ENCODE data around the gene TMEM184A. TPM values are rescaled to one million over a fixed set of nuclear protein-coding genes. Genes with fewer than 3 reads are reported as not detected.

The TMEM184A gene
- total and polyA plus RNA-seq, 2 of the 8 experiments (the other 6 are each of a cell fraction or from before 2014, with no cell fraction given), result 1.8 to 2.1 TPM

GRCh38 chr7:1494866-1495563, 61.0 kb downstream of the TMEM184A start:
- Histone ChIP-seq H3K9ac (replicated peaks in 1 of 4; ENCODE audit: extremely low read depth in 1 of 4, low read depth in 3 of 4, low read length in 3 of 4) (no peak overlapping the region), H2BK120ac (replicated peaks; ENCODE audit: low read depth, low read length) (no peak overlapping the region), H3K4me2 (ENCODE audit: insufficient read depth in 1 of 2, low read depth in 2 of 2, low read length in 2 of 2) (no peak overlapping the region), H3K23ac (ENCODE audit: insufficient read length) (no peak overlapping the region), H4K20me1 (replicated peaks in 1 of 2; ENCODE audit: control insufficient read depth in 1 of 2, insufficient read depth in 2 of 2, low read length in 2 of 2) (peaks cover 8 to 11% of the 10 kb centered on the region in 2 experiments), H3K4me3 (ENCODE audit: extremely low read depth in 1 of 4, insufficient read depth in 2 of 4, low read depth in 3 of 4, low read length in 4 of 4) (no peak overlapping the region), H3K14ac (ENCODE audit: insufficient read length) (no peak overlapping the region), H3K56ac (replicated peaks; ENCODE audit: insufficient read length, low read depth, low read length) (no peak overlapping the region), H2BK5ac (ENCODE audit: low read depth, low read length) (no peak overlapping the region), H3K79me2 (ENCODE audit: control insufficient read depth in 1 of 2, insufficient read depth in 2 of 2, low read length in 2 of 2) (no peaks in the 10 kb centered on the region), H3K27me3 (replicated peaks in 1 of 4; ENCODE audit: control insufficient read depth in 3 of 4, extremely low read depth in 1 of 4, insufficient read depth in 3 of 4, low read length in 3 of 4) (no peaks in the 10 kb centered on the region), H3K18ac (ENCODE audit: extremely low read depth, low read length) (no peak overlapping the region), H3K4me1 (replicated peaks in 1 of 4; ENCODE audit: control insufficient read depth in 3 of 4, insufficient read depth in 4 of 4, low read length in 3 of 4) (no peaks in the 10 kb centered on the region), H2BK12ac (ENCODE audit: low read depth, low read length) (no peak overlapping the region), H3K36me3 (ENCODE audit: control insufficient read depth in 2 of 4, insufficient read depth in 4 of 4, low read length in 3 of 4) (peaks cover 6 to 69% (median 40%) of the 10 kb centered on the region in 4 experiments; a peak in 7 of 8 replicates), H4K5ac (ENCODE audit: insufficient read length, low read depth, low read length) (no peak overlapping the region), H3K23me2 (ENCODE audit: low read depth, low read length) (no peaks in the 10 kb centered on the region), H2BK20ac (ENCODE audit: low read length) (no peak overlapping the region), H3K79me1 (ENCODE audit: low read depth, low read length) (no peaks in the 10 kb centered on the region; the same call in 1 of the 2 replicates), H2AFZ (ENCODE audit: low read length) (no peak overlapping the region), H3K27ac (ENCODE audit: low read depth, low read length) (no peak overlapping the region), H2BK15ac (ENCODE audit: low read length) (no peak overlapping the region), H4K8ac (ENCODE audit: extremely low read depth, insufficient read depth, low read length) (0 out of 2 replicates have a peak overlapping the region, but pooled peaks have one; percentile 14), H3K4ac (replicated peaks; ENCODE audit: insufficient read length, low read depth, low read length) (no peak overlapping the region), H3K9me3 (ENCODE audit: insufficient read depth in 2 of 2, low read depth in 1 of 2, low read length in 1 of 2) (no peaks in the 10 kb centered on the region), H4K91ac (replicated peaks; ENCODE audit: insufficient read length, low read length) (no peak overlapping the region), H2AK5ac (ENCODE audit: low read depth, low read length) (no peak overlapping the region)
- WGBS, 2 experiments (ENCODE audit: extremely low coverage in 1 of 2, insufficient coverage in 1 of 2, insufficient read length in 1 of 2, insufficient replicate concordance in 2 of 2, low coverage in 1 of 2, low lambda C conversion rate in 2 of 2, missing lambda C conversion rate in 1 of 2), result 94% methylated on average over 19 of the region's 27 CpGs; no CpG with 5 or more reads in 1 of the 2 experiments
- CTCF ChIA-PET (ENCODE audit: partially characterized antibody), result interaction anchor here (2.0 kb wide), 1 partner anchor 21 kb away, joined by 6 read pairs; no protein-coding TSS in a partner anchor
- POLR2A ChIA-PET (ENCODE audit: partially characterized antibody), result interaction anchor here (0.8 to 2.9 kb wide), 5 partner anchors 8 to 30 kb away, joined by 3 to 17 read pairs (median 8); partner anchors contain the start of gene INTS1
- no peak for DNase-seq (ENCODE audit: low read depth in 1 of 2, low spot score in 2 of 2)
- FAIRE-seq, result no peak
- TF ChIP-seq FOSL1 (IDR thresholded peaks at IDR 0.05; ENCODE audit: insufficient read depth, low read depth, low read length) (no peak), TAF7 (optimal IDR thresholded peaks at IDR 0.05; ENCODE audit: borderline replicate concordance, low read depth, low read length) (no peak), KDM5A (IDR thresholded peaks at IDR 0.05; ENCODE audit: low read length) (no peak), RAD21 (IDR thresholded peaks at IDR 0.05 in 1 of 2, conservative IDR thresholded peaks at IDR 0.05 in 1 of 2; ENCODE audit: low read depth in 2 of 2, low read length in 2 of 2) (no peak)
